Choroid plexus epithelial cell (primary cell): ENCODE data around the gene JMJD8.
A peak's percentile ranks its signal among the peaks of the same experiment; 100 is the strongest.

Experiments used
- DNase-seq: peaks from one replicate; pipeline ENCODE4 v3.0.0-alpha.2; 2010; ENCODE audit warnings: low read depth
- H3K4me3 ChIP-seq: 2 replicates; pipeline ENCODE4 v1.5.1; 2011; ENCODE audit warnings: low read depth, mild to moderate bottlenecking, control low read depth, low read length, moderate library complexity
- CTCF ChIP-seq: conservative IDR thresholded peaks from 2 replicates; pipeline ENCODE4 v1.5.1; 2011; ENCODE audit warnings: low read depth, mild to moderate bottlenecking, control low read depth, inconsistent platforms, low read length, moderate library complexity

JMJD8 gene

GRCh38 chr16:720447-720989 is 36.4 kb upstream of the JMJD8 start:
- peak overlapping the region; percentile 73 for H3K4me3 ChIP-seq
- peak; percentile 35 for TF ChIP-seq CTCF
- peak; percentile 76 for DNase-seq

GRCh38 chr16:719815-720446 is 35.8 kb upstream of the JMJD8 start:
- DNase-seq, result no peak
- TF ChIP-seq CTCF, result peak; percentile 43
- peak overlapping the region; percentile 73 for H3K4me3 ChIP-seq

GRCh38 chr16:718922-719321 is 34.8 kb upstream of the JMJD8 start:
- no peak overlapping the region for H3K4me3 ChIP-seq
- no peak for DNase-seq
- no peak for TF ChIP-seq CTCF

GRCh38 chr16:718389-718788 is 34.3 kb upstream of the JMJD8 start:
- no peak overlapping the region for H3K4me3 ChIP-seq
- DNase-seq, result no peak
- no peak for TF ChIP-seq CTCF

GRCh38 chr16:717450-718245 is 33.5 kb upstream of the JMJD8 start:
- no peak overlapping the region for H3K4me3 ChIP-seq
- TF ChIP-seq CTCF, result no peak
- no peak for DNase-seq

- no peak overlapping the region for H3K4me3 ChIP-seq
- no peak for TF ChIP-seq CTCF
- no peak for DNase-seq
These were observed 32.7 kb upstream of the JMJD8 start for GRCh38 chr16:716768-717325.

GRCh38 chr16:716200-716568 is 32.0 kb upstream of the JMJD8 start:
- DNase-seq, result peak; percentile 68
- no peak for TF ChIP-seq CTCF
- H3K4me3 ChIP-seq, result peak overlapping the region; percentile 63
